Transverse colon (tissue), 4 donors: ENCODE measurements around the gene NCS1. TPM values are rescaled to one million over a fixed set of nuclear protein-coding genes. Genes with fewer than 3 reads are reported as not detected.

Experiments
- DNase-seq: peaks from one replicate; pipeline ENCODE4 v3.0.0-alpha.2; 2019
- H3K27ac ChIP-seq, 4 donors: fragments of 200-600 bp; sonication (generic); 2 replicates each; pipeline ENCODE4 v1.5.1; 2016 to 2018; ENCODE audit warnings: inconsistent platforms in 4 of 4
- H3K27me3 ChIP-seq: fragments of 200-600 bp; sonication (generic); 2 replicates; pipeline ENCODE4 v1.5.1; 2017; ENCODE audit warnings: inconsistent platforms
- H3K36me3 ChIP-seq, 4 donors: fragments of 200-600 bp; sonication (generic); 2 replicates each; pipeline ENCODE4 v1.5.1; 2017 to 2019; ENCODE audit warnings: inconsistent platforms in 4 of 4
- H3K4me1 ChIP-seq, 4 donors: fragments of 200-600 bp; sonication (generic); 2 replicates each; pipeline ENCODE4 v1.5.1; 2017 to 2020; ENCODE audit warnings: inconsistent platforms in 4 of 4
- H3K4me3 ChIP-seq, 4 donors: fragments of 200-600 bp; sonication (generic); 1 replicate in 1 of 4; 2 replicates in 3 of 4; pipeline versions ENCODE4 v1.5.1 to v1.6.1; 2017 to 2019; ENCODE audit warnings: inconsistent platforms in 4 of 4
- H3K9me3 ChIP-seq, 2 donors: fragments of 200-600 bp; sonication (generic); 2 replicates each; pipeline ENCODE4 v1.5.1; 2017 to 2019; ENCODE audit warnings: inconsistent platforms in 2 of 2
- EP300 ChIP-seq: sonication (generic); formaldehyde crosslinking; IDR thresholded peaks from one replicate; pipeline ENCODE4 v1.6.1; 2017; ENCODE audit warnings: antibody characterized with exemption, low read depth
- POLR2A ChIP-seq: fragments of 450-650 bp; IDR thresholded peaks from one replicate; pipeline ENCODE4 v1.6.1; 2016; ENCODE audit warnings: antibody characterized with exemption, mild to moderate bottlenecking, moderate library complexity
- POLR2AphosphoS5 ChIP-seq, 3 donors: sonication (generic); formaldehyde crosslinking; IDR thresholded peaks; one replicate each; pipeline ENCODE4 v1.6.1; 2016; ENCODE audit warnings: antibody characterized with exemption in 3 of 3
- WGBS, 2 donors: methylation state at CpG; one replicate each; pipeline ENCODE4 v1.1.5; 2018; ENCODE audit warnings: low coverage in 1 of 2; 5-methylcytosine and 5-hydroxymethylcytosine counted together
- in situ Hi-C, 4 donors: fragments of 200-750 bp; cut with MboI; loops; one replicate each; pipeline versions ENCODE4 v1.15.0 to v1.15.1; 2017; ENCODE audit warnings: low sequenced_read_pairs in 3 of 4, low pct_ligation_motif_present in 1 of 4, low pct_unique_long_range_greater_than_20kb in 1 of 4
- intact Hi-C: fragments of 100-400 bp; cut with DNase I; formaldehyde crosslinking; loops from one replicate; pipeline ENCODE4 v1.15.1; 2023; ENCODE audit warnings: low total_unique reads
- total RNA-seq, 4 donors: library from RNA; depleted of rRNA; stranded (reverse); fragments of >200 nt; gene quantifications; one replicate each; pipeline ENCODE4 v1.1.0, GENCODE V29; 2016
- TF ChIP-seq, protein P1 (sequence below), 5 experiments: fragments of 200-600 bp in 3 of 5; fragments of 450-650 bp in 2 of 5; sonication (generic) in 3 of 5; IDR thresholded peaks; 1 replicate in 2 of 5; 2 replicates in 3 of 5; pipeline ENCODE4 v1.5.1; 2016 to 2017; ENCODE audit warnings: antibody characterized with exemption in 5 of 5, inconsistent platforms in 3 of 5, mild to moderate bottlenecking in 2 of 5, moderate library complexity in 1 of 5

The NCS1 gene
- total RNA-seq, 4 donors from 2014 or later, result 11.9 to 66.5 (median 25.9) TPM

DNA sequence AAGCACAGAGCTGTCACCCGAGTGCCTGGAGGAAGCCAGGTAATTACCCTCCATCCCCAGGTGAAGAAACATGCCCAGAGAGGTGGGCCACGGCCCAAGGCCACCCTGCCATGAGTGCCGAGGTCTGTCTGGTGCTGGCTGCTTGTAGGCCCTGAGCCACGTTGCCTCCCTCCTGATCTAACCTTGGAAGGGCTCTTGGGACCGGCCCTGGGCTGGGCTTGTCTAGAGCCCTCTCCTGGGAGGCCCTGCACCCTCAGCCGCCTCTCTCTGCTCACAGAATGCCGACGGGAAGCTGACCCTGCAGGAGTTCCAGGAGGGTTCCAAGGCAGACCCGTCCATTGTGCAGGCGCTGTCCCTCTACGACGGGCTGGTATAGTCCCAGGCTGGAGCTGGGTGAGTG, 53.9 kb downstream of the NCS1 start:
- TF ChIP-seq POLR2AphosphoS5 (IDR thresholded peaks at IDR 0.05) (no peak), EP300 (no peak), POLR2A (no peak)
- TF ChIP-seq, protein P1, sequence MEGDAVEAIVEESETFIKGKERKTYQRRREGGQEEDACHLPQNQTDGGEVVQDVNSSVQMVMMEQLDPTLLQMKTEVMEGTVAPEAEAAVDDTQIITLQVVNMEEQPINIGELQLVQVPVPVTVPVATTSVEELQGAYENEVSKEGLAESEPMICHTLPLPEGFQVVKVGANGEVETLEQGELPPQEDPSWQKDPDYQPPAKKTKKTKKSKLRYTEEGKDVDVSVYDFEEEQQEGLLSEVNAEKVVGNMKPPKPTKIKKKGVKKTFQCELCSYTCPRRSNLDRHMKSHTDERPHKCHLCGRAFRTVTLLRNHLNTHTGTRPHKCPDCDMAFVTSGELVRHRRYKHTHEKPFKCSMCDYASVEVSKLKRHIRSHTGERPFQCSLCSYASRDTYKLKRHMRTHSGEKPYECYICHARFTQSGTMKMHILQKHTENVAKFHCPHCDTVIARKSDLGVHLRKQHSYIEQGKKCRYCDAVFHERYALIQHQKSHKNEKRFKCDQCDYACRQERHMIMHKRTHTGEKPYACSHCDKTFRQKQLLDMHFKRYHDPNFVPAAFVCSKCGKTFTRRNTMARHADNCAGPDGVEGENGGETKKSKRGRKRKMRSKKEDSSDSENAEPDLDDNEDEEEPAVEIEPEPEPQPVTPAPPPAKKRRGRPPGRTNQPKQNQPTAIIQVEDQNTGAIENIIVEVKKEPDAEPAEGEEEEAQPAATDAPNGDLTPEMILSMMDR (IDR thresholded peaks at IDR 0.05), result no peak
- Histone ChIP-seq H3K27ac (no peak overlapping the region), H3K27me3 (no peaks in the 10 kb centered on the region), H3K4me1 (no peaks in the 10 kb centered on the region), H3K9me3 (peaks cover 5% of the 10 kb centered on the region in 2 donors), H3K36me3 (no peaks in the 10 kb centered on the region), H3K4me3 (no peak overlapping the region)
- intact Hi-C loops (no loop called here), in situ Hi-C loops (loop anchor here in 3 of 4 donors (5.0 to 25.0 kb wide), 3 partner anchors 114 to 339 kb away; no protein-coding TSS in a partner anchor)
- DNase-seq, result no peak
- WGBS, 2 donors, result 94% methylated on average over 12 of the region's 12 CpGs; no CpG with 5 or more reads in 1 of the 2 donors

DNA sequence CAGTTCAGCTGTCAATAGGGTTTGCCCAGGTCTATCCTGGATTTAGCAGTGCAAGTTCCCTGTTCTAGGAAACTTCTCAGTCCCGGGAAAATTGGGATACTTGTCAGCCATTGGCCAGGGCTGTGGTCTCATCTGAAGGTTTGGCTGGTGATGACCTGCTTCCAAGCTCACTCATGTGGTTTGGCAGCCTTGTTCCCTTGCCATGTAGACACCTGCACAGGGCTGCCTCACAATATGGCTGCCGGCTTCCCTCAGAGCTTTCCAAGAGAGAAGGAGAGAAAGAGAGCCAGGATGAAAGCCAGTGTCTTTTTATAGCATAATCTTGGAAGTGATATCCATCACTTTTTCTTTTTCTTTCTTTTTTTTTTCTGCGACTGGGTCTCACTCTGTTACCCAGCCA, 55.6 kb downstream of the NCS1 start:
- no peaks in the 10 kb centered on the region for H3K27me3 ChIP-seq
- H3K27ac ChIP-seq, result no peak overlapping the region
- intact Hi-C loops, result no loop called here
- in situ Hi-C loops, result loop anchor here in 3 of 4 donors (5.0 to 25.0 kb wide), 3 partner anchors 116 to 341 kb away; no protein-coding TSS in a partner anchor
- 88 to 100% methylated on average over 1 to 3 of the region's 3 CpGs for WGBS, 2 donors
- no peaks in the 10 kb centered on the region for H3K4me1 ChIP-seq
- no peak for TF ChIP-seq POLR2AphosphoS5 (IDR thresholded peaks at IDR 0.05)
- no peak for DNase-seq
- no peak overlapping the region for H3K4me3 ChIP-seq
- peaks cover 5% of the 10 kb centered on the region in 2 donors for H3K9me3 ChIP-seq
- no peaks in the 10 kb centered on the region for H3K36me3 ChIP-seq

DNA sequence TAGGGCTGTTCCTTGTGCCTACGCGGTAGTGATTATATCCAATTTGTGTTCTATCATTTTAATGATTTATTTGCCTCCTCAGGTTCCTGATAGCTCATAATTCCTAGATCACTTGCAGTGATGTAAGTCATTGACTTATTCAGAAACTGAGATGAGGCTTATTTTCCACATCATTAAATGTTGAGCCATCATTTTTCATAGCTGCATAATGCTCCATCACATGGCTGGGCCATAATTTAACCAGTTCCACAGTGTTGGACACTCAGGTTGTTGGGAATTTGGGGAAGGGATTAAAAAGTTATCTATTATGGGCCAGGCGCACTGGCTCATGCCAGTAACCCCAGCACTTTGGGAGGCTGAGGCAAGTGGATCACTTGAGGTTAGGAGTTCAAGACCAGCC, 57.6 kb downstream of the NCS1 start:
- Histone ChIP-seq H3K27ac (no peak overlapping the region), H3K36me3 (no peaks in the 10 kb centered on the region), H3K27me3 (no peaks in the 10 kb centered on the region), H3K4me3 (no peak overlapping the region), H3K4me1 (no peaks in the 10 kb centered on the region), H3K9me3 (peaks cover 5% of the 10 kb centered on the region in 2 donors)
- intact Hi-C loops, result loop anchor here (5.0 to 10.0 kb wide), 2 partner anchors 122 to 345 kb away; no protein-coding TSS in a partner anchor
- no peak for DNase-seq
- TF ChIP-seq POLR2AphosphoS5 (IDR thresholded peaks at IDR 0.05), result no peak
- TF ChIP-seq EP300, result no peak
- TF ChIP-seq POLR2A, result no peak
- TF ChIP-seq, protein P1 (IDR thresholded peaks at IDR 0.05), result no peak
- 67% methylated on average over 3 of the region's 3 CpGs for WGBS, 2 donors
- in situ Hi-C loops, result loop anchor here (5.0 to 25.0 kb wide), 4 partner anchors 115 to 342 kb away; no protein-coding TSS in a partner anchor

DNA sequence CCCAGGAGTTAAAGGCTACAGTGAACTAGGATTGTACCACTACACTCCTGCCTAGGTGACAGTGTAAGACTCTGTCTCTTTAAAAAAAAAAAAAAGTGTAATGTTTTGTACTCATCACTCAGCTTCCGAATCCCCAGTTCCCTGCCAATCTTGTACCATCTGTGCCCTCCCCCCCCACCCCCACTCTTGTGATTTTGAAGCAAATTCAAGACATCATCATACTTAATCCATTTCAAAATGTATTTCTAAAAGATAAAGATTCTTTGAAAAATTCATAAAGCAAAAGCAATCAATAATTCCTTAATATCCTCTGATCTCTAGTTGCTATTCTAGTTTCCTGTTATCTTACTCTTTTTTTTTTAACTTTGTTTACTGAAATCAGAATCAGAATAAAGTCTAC, 58.4 kb downstream of the NCS1 start:
- Histone ChIP-seq H3K4me1 (peaks cover under 1 to 2% (median 1%) of the 10 kb centered on the region in 4 donors), H3K27ac (no peak overlapping the region), H3K36me3 (no peaks in the 10 kb centered on the region), H3K27me3 (no peaks in the 10 kb centered on the region), H3K9me3 (peaks cover 5% of the 10 kb centered on the region in 2 donors), H3K4me3 (no peak overlapping the region)
- WGBS, 2 donors, result 33 to 41% methylated on average over 1 of the region's 1 CpG
- TF ChIP-seq POLR2A (no peak), EP300 (no peak), POLR2AphosphoS5 (IDR thresholded peaks at IDR 0.05) (no peak)
- TF ChIP-seq, protein P1 (IDR thresholded peaks at IDR 0.05), result no peak
- intact Hi-C loops (loop anchor here (5.0 to 10.0 kb wide), 2 partner anchors 123 to 346 kb away; no protein-coding TSS in a partner anchor), in situ Hi-C loops (loop anchor here (10.0 to 25.0 kb wide), 3 partner anchors 116 to 343 kb away; no protein-coding TSS in a partner anchor)
- DNase-seq, result no peak
